SJCRH30 (cell line): ENCODE measurements around the gene CDH22. TPM values are rescaled to one million over a fixed set of nuclear protein-coding genes. Genes with fewer than 3 reads are reported as not detected.

Experiments
- DNase-seq, 2 experiments: peaks; one replicate each; pipeline ENCODE4 v3.0.0-alpha.2; 2015 to 2020
- H3K27ac ChIP-seq: fragments of 250-450 bp; sonication (Bioruptor Pico); 2 replicates; pipeline ENCODE4 v1.5.1; 2020; ENCODE audit warnings: mild to moderate bottlenecking, moderate library complexity
- H3K27me3 ChIP-seq: fragments of 250-450 bp; sonication (Bioruptor Pico); 2 replicates; pipeline ENCODE4 v1.5.1; 2020; ENCODE audit warnings: mild to moderate bottlenecking, moderate library complexity
- H3K36me3 ChIP-seq: fragments of 250-450 bp; sonication (Bioruptor Pico); 2 replicates; pipeline ENCODE4 v1.5.1; 2020; ENCODE audit warnings: mild to moderate bottlenecking, moderate library complexity
- H3K4me1 ChIP-seq: fragments of 250-450 bp; sonication (Bioruptor Pico); 2 replicates; pipeline ENCODE4 v1.5.1; 2020; ENCODE audit warnings: mild to moderate bottlenecking, moderate library complexity
- H3K4me3 ChIP-seq: fragments of 250-450 bp; sonication (Bioruptor Pico); 2 replicates; pipeline ENCODE4 v1.5.1; 2020; ENCODE audit warnings: mild to moderate bottlenecking, moderate library complexity
- H3K9me3 ChIP-seq: fragments of 250-450 bp; sonication (Bioruptor Pico); replicated peaks from 2 replicates; pipeline ENCODE4 v1.5.1; 2020; ENCODE audit warnings: mild to moderate bottlenecking, moderate library complexity
- total RNA-seq: library from RNA; depleted of rRNA; stranded (reverse); fragments of >200 nt; shearing (Covaris generic); gene quantifications from 2 replicates; pipeline ENCODE4 v1.2.3, GENCODE V29; 2014

The CDH22 gene
- total RNA-seq, 1 experiment from 2014 or later, result 0.06 TPM

- DNase-seq, result peak; percentile 41 to 42
- Histone ChIP-seq H3K27me3 (peaks cover 39% of the 10 kb centered on the region), H3K36me3 (no peaks in the 10 kb centered on the region), H3K4me3 (no peak overlapping the region), H3K9me3 (no peaks in the 10 kb centered on the region), H3K27ac (no peak overlapping the region), H3K4me1 (no peaks in the 10 kb centered on the region)
Measured at GRCh38 chr20:46243707-46244628, 64.3 kb downstream of the CDH22 start.

DNA sequence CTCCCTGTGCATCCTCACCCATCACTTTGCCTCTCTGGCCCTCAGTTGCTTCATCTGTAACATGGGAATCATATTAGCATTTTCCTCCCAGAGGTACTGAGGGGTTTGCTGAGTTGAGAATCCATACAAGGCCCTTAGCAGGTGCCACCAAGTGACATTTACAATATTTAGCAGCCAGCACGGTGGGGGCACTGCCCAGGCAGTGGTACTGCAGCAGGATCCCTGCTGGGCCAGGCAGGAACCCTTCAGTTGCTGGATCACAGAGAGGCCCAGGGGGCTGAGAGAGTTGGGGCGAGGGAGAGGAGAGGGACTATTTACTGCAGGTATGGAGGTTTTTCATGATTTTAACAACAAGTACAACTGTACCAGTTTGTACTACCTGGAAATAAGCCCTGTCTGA is 65.9 kb downstream of the CDH22 start:
- H3K27me3 ChIP-seq, result peaks cover 34% of the 10 kb centered on the region
- no peaks in the 10 kb centered on the region for H3K9me3 ChIP-seq
- DNase-seq, result no peak
- no peaks in the 10 kb centered on the region for H3K36me3 ChIP-seq
- no peak overlapping the region for H3K4me3 ChIP-seq
- H3K27ac ChIP-seq, result no peak overlapping the region
- H3K4me1 ChIP-seq, result no peaks in the 10 kb centered on the region

DNA sequence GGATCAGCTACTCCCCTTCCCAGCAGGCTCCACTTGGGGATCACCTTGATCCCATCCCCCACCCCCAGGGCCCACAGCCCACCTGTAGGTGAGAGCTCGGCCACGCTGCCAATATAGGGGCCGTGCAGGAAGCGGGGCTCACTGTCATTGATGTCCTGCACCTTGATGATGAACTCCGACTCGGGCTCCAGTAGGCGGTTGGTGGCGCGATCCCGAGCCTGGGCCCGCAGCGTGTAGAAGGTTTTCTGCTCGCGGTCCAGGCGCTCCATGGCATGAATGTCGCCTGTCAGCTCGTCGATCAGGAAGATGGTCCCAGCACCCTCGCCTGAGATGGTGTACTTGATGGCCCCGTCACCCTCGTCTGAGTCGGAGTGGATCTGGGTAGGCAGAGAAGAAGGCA is 67.4 kb downstream of the CDH22 start:
- no peak overlapping the region for H3K4me3 ChIP-seq
- H3K27me3 ChIP-seq, result peaks cover 25% of the 10 kb centered on the region
- DNase-seq, result no peak
- no peaks in the 10 kb centered on the region for H3K9me3 ChIP-seq
- H3K36me3 ChIP-seq, result no peaks in the 10 kb centered on the region
- no peak overlapping the region for H3K27ac ChIP-seq
- H3K4me1 ChIP-seq, result no peaks in the 10 kb centered on the region

DNA sequence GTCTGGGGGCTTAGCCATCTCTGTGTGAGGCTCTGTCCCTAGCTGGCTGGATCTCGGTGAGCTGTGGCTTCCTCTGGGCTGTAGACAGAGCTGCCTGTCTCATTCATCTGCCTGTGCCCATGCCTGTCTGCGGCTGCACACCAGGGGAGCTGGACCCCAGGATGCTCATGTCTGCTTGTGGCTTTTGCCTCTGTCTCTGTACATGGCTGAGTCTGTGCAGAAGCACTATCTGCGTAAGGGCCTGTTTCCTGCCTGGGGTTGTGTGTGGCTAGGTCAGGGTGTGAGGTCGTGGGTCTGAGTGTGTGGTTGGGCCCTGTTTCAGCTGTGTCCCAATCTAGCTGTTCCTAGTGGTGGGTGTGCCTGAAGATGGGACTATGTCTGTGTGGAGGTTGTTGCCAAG is 68.2 kb downstream of the CDH22 start:
- no peak for DNase-seq
- H3K27ac ChIP-seq, result no peak overlapping the region
- no peaks in the 10 kb centered on the region for H3K9me3 ChIP-seq
- H3K36me3 ChIP-seq, result no peaks in the 10 kb centered on the region
- H3K27me3 ChIP-seq, result peaks cover 18% of the 10 kb centered on the region; the same call in 1 of the 2 replicates
- no peak overlapping the region for H3K4me3 ChIP-seq
- no peaks in the 10 kb centered on the region for H3K4me1 ChIP-seq

DNA sequence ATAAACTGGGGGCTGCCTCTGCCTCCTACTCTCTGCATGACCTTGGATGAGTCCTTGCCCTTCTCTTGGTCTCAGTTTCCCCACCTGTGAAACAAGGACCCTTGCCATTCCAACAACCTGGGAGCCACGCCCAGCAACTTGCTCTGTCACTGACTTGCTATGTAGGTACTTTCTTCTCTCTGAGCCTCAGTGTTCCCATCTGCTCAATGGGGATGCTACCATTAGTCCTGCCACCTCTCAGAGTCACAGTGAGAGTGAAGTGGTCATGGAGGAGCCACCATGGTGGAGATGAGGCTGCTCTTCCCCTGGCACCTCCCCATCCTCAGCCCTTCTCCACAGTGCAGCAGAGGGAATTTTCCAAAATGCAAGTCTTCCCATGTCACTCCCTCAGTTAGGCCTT is 70.6 kb downstream of the CDH22 start:
- Histone ChIP-seq H3K4me1 (no peaks in the 10 kb centered on the region), H3K36me3 (no peaks in the 10 kb centered on the region), H3K27ac (no peak overlapping the region), H3K27me3 (no peaks in the 10 kb centered on the region), H3K9me3 (no peaks in the 10 kb centered on the region), H3K4me3 (no peak overlapping the region)
- DNase-seq, result no peak

DNA sequence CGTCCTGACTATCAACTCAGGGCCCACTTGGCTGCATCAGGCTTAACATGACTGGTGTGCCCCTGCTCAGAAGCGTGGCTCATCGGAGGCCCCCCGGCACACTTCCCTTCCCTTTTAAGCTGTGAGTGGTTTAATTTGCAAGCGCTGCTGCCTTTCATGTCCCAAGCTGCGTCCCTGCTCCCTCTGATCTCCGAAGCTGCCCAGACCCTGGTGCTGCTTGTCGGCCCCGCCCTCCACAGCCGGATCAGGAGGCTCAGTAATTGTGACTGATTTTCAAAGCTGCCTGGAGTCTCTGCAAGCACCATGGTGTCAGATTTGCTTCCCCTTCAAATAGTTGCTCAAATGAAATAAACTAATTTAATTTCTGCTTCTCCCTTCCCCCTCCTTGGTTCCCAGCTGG is 71.1 kb downstream of the CDH22 start:
- no peaks in the 10 kb centered on the region for H3K36me3 ChIP-seq
- no peak for DNase-seq
- no peak overlapping the region for H3K27ac ChIP-seq
- no peaks in the 10 kb centered on the region for H3K27me3 ChIP-seq
- no peaks in the 10 kb centered on the region for H3K4me1 ChIP-seq
- H3K9me3 ChIP-seq, result no peaks in the 10 kb centered on the region
- no peak overlapping the region for H3K4me3 ChIP-seq

GRCh38 chr20:46235077-46235476 is 73.2 kb downstream of the CDH22 start:
- no peaks in the 10 kb centered on the region for H3K27me3 ChIP-seq
- no peaks in the 10 kb centered on the region for H3K4me1 ChIP-seq
- no peak overlapping the region for H3K27ac ChIP-seq
- DNase-seq, result no peak
- no peaks in the 10 kb centered on the region for H3K36me3 ChIP-seq
- no peak overlapping the region for H3K4me3 ChIP-seq
- no peaks in the 10 kb centered on the region for H3K9me3 ChIP-seq

DNA sequence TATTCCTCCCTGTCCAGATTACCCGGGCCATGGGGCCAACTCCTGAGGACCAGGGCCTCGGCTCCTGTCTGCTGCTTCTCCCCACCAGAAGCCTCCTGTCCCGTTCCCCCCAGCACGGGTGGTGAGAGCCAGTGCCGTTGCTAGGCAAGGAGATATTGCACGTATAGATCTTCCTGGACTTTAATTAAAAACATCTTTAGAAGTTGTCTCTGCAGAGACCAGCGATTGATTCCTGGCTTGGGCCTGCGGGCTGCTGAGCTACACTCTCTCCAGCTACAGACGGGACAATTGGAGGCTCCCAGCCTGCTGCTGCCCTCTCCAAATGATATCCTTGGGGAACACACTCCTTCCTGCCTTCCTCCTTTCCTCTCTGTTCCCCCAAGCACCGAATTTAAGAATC is 74.6 kb downstream of the CDH22 start:
- no peaks in the 10 kb centered on the region for H3K4me1 ChIP-seq
- H3K9me3 ChIP-seq, result no peaks in the 10 kb centered on the region
- DNase-seq, result no peak
- H3K36me3 ChIP-seq, result no peaks in the 10 kb centered on the region
- no peak overlapping the region for H3K4me3 ChIP-seq
- no peak overlapping the region for H3K27ac ChIP-seq
- no peaks in the 10 kb centered on the region for H3K27me3 ChIP-seq

- Histone ChIP-seq H3K9me3 (no peaks in the 10 kb centered on the region), H3K27me3 (no peaks in the 10 kb centered on the region), H3K27ac (no peak overlapping the region), H3K36me3 (no peaks in the 10 kb centered on the region), H3K4me1 (no peaks in the 10 kb centered on the region), H3K4me3 (no peak overlapping the region)
- no peak for DNase-seq
Measured at GRCh38 chr20:46232539-46232938, 75.8 kb downstream of the CDH22 start.

- no peaks in the 10 kb centered on the region for H3K27me3 ChIP-seq
- no peaks in the 10 kb centered on the region for H3K9me3 ChIP-seq
- DNase-seq, result peak; percentile 77 to 79
- H3K27ac ChIP-seq, result no peak overlapping the region
- H3K4me1 ChIP-seq, result no peaks in the 10 kb centered on the region
- no peaks in the 10 kb centered on the region for H3K36me3 ChIP-seq
- no peak overlapping the region for H3K4me3 ChIP-seq
Measured at GRCh38 chr20:46230801-46231282, 77.5 kb downstream of the CDH22 start.

DNA sequence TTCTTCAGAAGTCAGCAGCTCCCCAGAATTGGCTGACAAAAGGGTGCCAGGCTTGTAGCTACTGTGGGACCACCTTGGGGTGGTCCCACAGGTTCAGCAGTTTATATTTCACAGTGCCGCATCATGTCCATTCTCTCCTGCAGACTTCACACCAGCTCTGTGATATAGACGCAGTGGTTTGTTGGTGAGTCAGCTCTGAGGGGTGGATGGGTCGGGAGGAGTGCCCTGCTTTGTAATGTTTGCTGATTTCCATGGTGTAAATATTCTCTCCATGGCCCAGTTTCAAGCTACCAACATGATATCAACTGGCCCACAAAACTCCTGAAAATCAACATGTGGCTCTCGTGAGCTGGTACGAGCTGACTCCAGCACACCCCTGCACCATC is 78.2 kb downstream of the CDH22 start:
- Histone ChIP-seq H3K4me1 (no peaks in the 10 kb centered on the region), H3K27ac (no peak overlapping the region), H3K9me3 (no peaks in the 10 kb centered on the region), H3K27me3 (no peaks in the 10 kb centered on the region), H3K4me3 (no peak overlapping the region), H3K36me3 (no peaks in the 10 kb centered on the region)
- DNase-seq, result no peak

GRCh38 chr20:46229478-46230105 is 78.7 kb downstream of the CDH22 start:
- H3K9me3 ChIP-seq, result no peaks in the 10 kb centered on the region
- H3K27ac ChIP-seq, result no peak overlapping the region

DNA sequence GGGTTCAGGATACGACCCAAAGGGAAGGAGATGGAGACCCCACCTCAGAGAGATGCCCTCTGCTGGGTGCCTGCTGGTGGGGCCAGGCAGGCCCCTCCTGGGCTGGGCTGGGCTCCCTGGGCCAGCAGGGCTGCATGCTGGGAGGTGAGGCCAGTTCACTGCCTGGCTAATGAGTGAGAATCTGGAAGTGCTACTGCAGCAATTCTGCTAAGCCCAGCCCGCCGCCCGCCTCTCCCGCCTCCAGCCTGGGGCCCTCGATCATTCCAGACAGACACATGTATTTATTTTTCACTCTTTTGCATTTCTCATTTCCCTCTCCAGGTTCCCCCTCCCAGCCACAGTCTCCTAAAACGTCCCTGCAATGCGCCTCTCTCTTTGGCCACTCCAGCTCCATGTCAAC is 79.6 kb downstream of the CDH22 start:
- H3K4me3 ChIP-seq, result no peak overlapping the region
- no peaks in the 10 kb centered on the region for H3K9me3 ChIP-seq
- DNase-seq, result no peak
- H3K27ac ChIP-seq, result no peak overlapping the region
- no peaks in the 10 kb centered on the region for H3K36me3 ChIP-seq
- H3K27me3 ChIP-seq, result no peaks in the 10 kb centered on the region
- no peaks in the 10 kb centered on the region for H3K4me1 ChIP-seq

More at GRCh38 chr20:46229478-46230105, 78.7 kb downstream of the CDH22 start:
- peak in 1 of 2 experiments; percentile 47 for DNase-seq
- Histone ChIP-seq H3K27me3 (no peaks in the 10 kb centered on the region), H3K4me1 (no peaks in the 10 kb centered on the region), H3K4me3 (no peak overlapping the region), H3K36me3 (no peaks in the 10 kb centered on the region)

GRCh38 chr20:46227272-46227767 is 81.0 kb downstream of the CDH22 start:
- no peaks in the 10 kb centered on the region for H3K27me3 ChIP-seq
- no peaks in the 10 kb centered on the region for H3K9me3 ChIP-seq
- H3K36me3 ChIP-seq, result no peaks in the 10 kb centered on the region
- H3K27ac ChIP-seq, result no peak overlapping the region
- no peak overlapping the region for H3K4me3 ChIP-seq
- H3K4me1 ChIP-seq, result no peaks in the 10 kb centered on the region
- DNase-seq, result no peak

- Histone ChIP-seq H3K4me3 (no peak overlapping the region), H3K4me1 (peaks cover 6% of the 10 kb centered on the region), H3K27me3 (no peaks in the 10 kb centered on the region), H3K27ac (no peak overlapping the region), H3K36me3 (no peaks in the 10 kb centered on the region), H3K9me3 (no peaks in the 10 kb centered on the region)
- no peak for DNase-seq
Measured at GRCh38 chr20:46226602-46227001, 81.7 kb downstream of the CDH22 start.
